NCI-H748 treated with DMSO at 0.1 percent for 48 hours (cell line): ENCODE results near the gene FCHO2.
A peak's percentile ranks its signal among the peaks of the same experiment; 100 is the strongest.

Experiments used
- DNase-seq: peaks from one replicate; lab custom pipeline; 2025; lab: John Stamatoyannopoulos, UW

The FCHO2 gene

GRCh38 chr5:73114044-73114688, 158.3 kb downstream of the FCHO2 start:
- no peak for DNase-seq

- no peak for DNase-seq
Measured at GRCh38 chr5:73115399-73116051, 159.7 kb downstream of the FCHO2 start.

GRCh38 chr5:73116506-73116905, 160.7 kb downstream of the FCHO2 start:
- no peak for DNase-seq

GRCh38 chr5:73117088-73117740, 161.4 kb downstream of the FCHO2 start:
- no peak for DNase-seq

- DNase-seq, result no peak
Measured at GRCh38 chr5:73118391-73118973, 162.6 kb downstream of the FCHO2 start.

GRCh38 chr5:73119451-73120157, 163.8 kb downstream of the FCHO2 start:
- DNase-seq, result no peak

GRCh38 chr5:73120222-73121118, 164.6 kb downstream of the FCHO2 start, which contains the start of gene TMEM171:
Gene TMEM171 (plus strand): TSS chr5:73120575. CDS start chr5:73123374, 2,799 bp downstream.
- peak; percentile 30 for DNase-seq

- no peak for DNase-seq
Measured at GRCh38 chr5:73121119-73121463, 165.2 kb downstream of the FCHO2 start.

GRCh38 chr5:73122875-73123810, 167.3 kb downstream of the FCHO2 start:
- no peak for DNase-seq

- DNase-seq, result no peak
Measured at GRCh38 chr5:73125289-73125688, 169.4 kb downstream of the FCHO2 start.

GRCh38 chr5:73126381-73126780, 170.5 kb downstream of the FCHO2 start:
- DNase-seq, result no peak

- DNase-seq, result no peak
Measured at GRCh38 chr5:73126957-73127356, 171.1 kb downstream of the FCHO2 start.

- DNase-seq, result no peak
Measured at GRCh38 chr5:73129143-73129542, 173.3 kb downstream of the FCHO2 start.

GRCh38 chr5:73130811-73131210, 175.0 kb downstream of the FCHO2 start:
- no peak for DNase-seq

GRCh38 chr5:73131711-73132425, 176.0 kb downstream of the FCHO2 start:
- DNase-seq, result no peak

GRCh38 chr5:73132759-73133158, 176.9 kb downstream of the FCHO2 start:
- no peak for DNase-seq

GRCh38 chr5:73135021-73135420, 179.2 kb downstream of the FCHO2 start:
- no peak for DNase-seq

- peak; percentile 4 for DNase-seq
Measured at GRCh38 chr5:73135429-73136054, 179.7 kb downstream of the FCHO2 start.

- DNase-seq, result no peak
Measured at GRCh38 chr5:73136055-73136562, 180.3 kb downstream of the FCHO2 start.
